Caco-2 (cell line): ENCODE results near the gene TMA7B. TPM values are rescaled to one million over a fixed set of nuclear protein-coding genes. Genes with fewer than 3 reads are reported as not detected.

Source experiments
- BruUV-seq: library from RNA; stranded (reverse); fragments of 400-500 nt; replicated peaks from 2 replicates; lab custom pipeline; 2021; lab: Mats Ljungman, UMichigan
- CTCF ChIA-PET: fragments of 300-600 bp; sonication (Branson Sonifier 250); formaldehyde crosslinking; loops from one replicate; lab custom pipeline; 2022; ENCODE audit warnings: antibody characterized with exemption; lab: Charles Lee
- POLR2A ChIA-PET: fragments of 300-600 bp; sonication (Branson Sonifier 250); formaldehyde crosslinking; loops from one replicate; lab custom pipeline; 2022; ENCODE audit warnings: antibody characterized with exemption; lab: Charles Lee
- DNase-seq, 2 experiments: peaks; one replicate each; pipeline versions ENCODE4 v3.0.0 to v3.0.0-alpha.2; 2020 to 2022
- H3K27me3 ChIP-seq: replicated peaks from 2 replicates; pipeline ENCODE4 v1.6.0; 2011; ENCODE audit warnings: low read length; ENCODE audit not compliant: control insufficient read depth, insufficient read depth
- H3K36me3 ChIP-seq: 2 replicates; pipeline ENCODE4 v1.5.1; 2011; ENCODE audit warnings: low read length; ENCODE audit not compliant: control insufficient read depth, insufficient read depth
- H3K4me1 ChIP-seq: fragments of 250-450 bp; sonication (Bioruptor Pico); 2 replicates; pipeline ENCODE4 v1.5.1; 2020; ENCODE audit warnings: mild to moderate bottlenecking
- H3K4me3 ChIP-seq: 2 replicates; pipeline ENCODE4 v1.5.1; 2011; ENCODE audit warnings: low read depth, mild to moderate bottlenecking, control low read depth, low read length
- H3K9me3 ChIP-seq: fragments of 250-450 bp; sonication (Bioruptor Pico); 2 replicates; pipeline ENCODE4 v1.5.1; 2020; ENCODE audit warnings: mild to moderate bottlenecking, moderate library complexity
- H3K27ac Mint-ChIP-seq: one replicate; pipeline ENCODE4 v1.8.0; 2022; ENCODE audit warnings: mixed read lengths; ENCODE audit not compliant: unreplicated experiment
- H3K27me3 Mint-ChIP-seq: one replicate; pipeline ENCODE4 v1.8.0; 2022; ENCODE audit warnings: mixed read lengths; ENCODE audit not compliant: insufficient read depth, unreplicated experiment
- H3K36me3 Mint-ChIP-seq: one replicate; pipeline ENCODE4 v1.8.0; 2022; ENCODE audit warnings: mild to moderate bottlenecking, mixed read lengths; ENCODE audit not compliant: insufficient read depth, unreplicated experiment
- H3K4me1 Mint-ChIP-seq: one replicate; pipeline ENCODE4 v1.8.0; 2022; ENCODE audit warnings: low read depth, mixed read lengths; ENCODE audit not compliant: unreplicated experiment
- H3K4me3 Mint-ChIP-seq: one replicate; pipeline ENCODE4 v1.8.0; 2022; ENCODE audit warnings: mild to moderate bottlenecking, moderate library complexity, mixed read lengths; ENCODE audit not compliant: unreplicated experiment
- H3K9me3 Mint-ChIP-seq: one replicate; pipeline ENCODE4 v1.8.0; 2022; ENCODE audit warnings: mixed read lengths; ENCODE audit not compliant: unreplicated experiment
- CTCF ChIP-seq, 2 experiments: fragments of 200-600 bp in 1 of 2; IDR thresholded peaks; 1 replicate in 1 of 2; 2 replicates in 1 of 2; pipeline versions ENCODE4 v1.5.1 to v1.8.0; 2011 to 2022; ENCODE audit warnings: antibody characterized with exemption in 1 of 2, control low read depth in 1 of 2, inconsistent platforms in 1 of 2, low read depth in 1 of 2, low read length in 1 of 2, mild to moderate bottlenecking in 1 of 2, moderate library complexity in 1 of 2; ENCODE audit not compliant: insufficient read depth in 1 of 2, severe bottlenecking in 1 of 2, unreplicated experiment in 1 of 2
- intact Hi-C: fragments of 100-400 bp; cut with micrococcal nuclease; formaldehyde crosslinking; loops from one replicate; pipeline ENCODE4 v1.10.0; 2022; ENCODE audit not compliant: unreplicated experiment
- total RNA-seq: library from RNA; stranded (reverse); gene quantifications from 2 replicates; pipeline ENCODE4 v1.2.3, GENCODE V29; 2022

The TMA7B gene
- total RNA-seq, 1 experiment from 2014 or later, result not detected

- no peak for TF ChIP-seq CTCF (IDR thresholded peaks at IDR 0.05; ENCODE audit: insufficient read depth in 1 of 2, low read depth in 1 of 2, low read length in 1 of 2, severe bottlenecking in 1 of 2, unreplicated experiment in 1 of 2)
- H3K4me1 Mint-ChIP-seq, result peaks cover 27% of the 10 kb centered on the region
- ChIA-PET POLR2A (no interaction called here), CTCF (interaction anchor here (1.2 kb wide), 1 partner anchor 27 kb away, joined by 4 read pairs; no protein-coding TSS in a partner anchor)
- Histone ChIP-seq H3K36me3 (no peaks in the 10 kb centered on the region; the same call in 1 of the 2 replicates), H3K4me3 (no peak overlapping the region), H3K4me1 (peaks cover 61% of the 10 kb centered on the region), H3K27me3 (no peaks in the 10 kb centered on the region), H3K9me3 (no peaks in the 10 kb centered on the region)
- H3K27ac Mint-ChIP-seq, result peak overlapping the region; percentile 26
- H3K27me3 Mint-ChIP-seq, result no peaks in the 10 kb centered on the region
- no peak for DNase-seq
- intact Hi-C loops, result no loop called here
- no peaks in the 10 kb centered on the region for H3K9me3 Mint-ChIP-seq
- H3K4me3 Mint-ChIP-seq, result no peak overlapping the region
- BruUV-seq, result no TSS peak
- peaks cover 8% of the 10 kb centered on the region for H3K36me3 Mint-ChIP-seq
Measured at GRCh38 chr22:40009292-40009774, 49.1 kb downstream of the TMA7B start.

- no peak overlapping the region for H3K4me3 Mint-ChIP-seq
- no peak overlapping the region for H3K4me3 ChIP-seq
- intact Hi-C loops, result no loop called here
- H3K4me1 Mint-ChIP-seq, result peaks cover 35% of the 10 kb centered on the region
- no peaks in the 10 kb centered on the region for H3K27me3 ChIP-seq
- no TSS peak for BruUV-seq
- ChIA-PET POLR2A (no interaction called here), CTCF (interaction anchor here (1.2 kb wide), 1 partner anchor 26 kb away, joined by 4 read pairs; no protein-coding TSS in a partner anchor)
- no peak for TF ChIP-seq CTCF (IDR thresholded peaks at IDR 0.05; ENCODE audit: insufficient read depth in 1 of 2, low read depth in 1 of 2, low read length in 1 of 2, severe bottlenecking in 1 of 2, unreplicated experiment in 1 of 2)
- H3K36me3 Mint-ChIP-seq, result peaks cover 8% of the 10 kb centered on the region
- no peaks in the 10 kb centered on the region; the same call in 1 of the 2 replicates for H3K36me3 ChIP-seq
- no peaks in the 10 kb centered on the region for H3K9me3 ChIP-seq
- no peaks in the 10 kb centered on the region for H3K27me3 Mint-ChIP-seq
- no peaks in the 10 kb centered on the region for H3K9me3 Mint-ChIP-seq
- peak in 1 of 2 experiments; percentile 19 for DNase-seq
- H3K4me1 ChIP-seq, result peaks cover 69% of the 10 kb centered on the region
- peak overlapping the region; percentile 26 for H3K27ac Mint-ChIP-seq
Measured at GRCh38 chr22:40009951-40010671, 49.9 kb downstream of the TMA7B start.

GRCh38 chr22:40010746-40011145 is 50.5 kb downstream of the TMA7B start:
- Mint-ChIP-seq H3K4me3 (no peak overlapping the region), H3K27ac (no peak overlapping the region)
- intact Hi-C loops, result no loop called here

More at GRCh38 chr22:40010746-40011145, 50.5 kb downstream of the TMA7B start:
- H3K36me3 Mint-ChIP-seq, result peaks cover 8% of the 10 kb centered on the region
- no peaks in the 10 kb centered on the region for H3K27me3 ChIP-seq
- no TSS peak for BruUV-seq
- no peak for DNase-seq
- no peak overlapping the region for H3K4me3 ChIP-seq
- no peaks in the 10 kb centered on the region for H3K27me3 Mint-ChIP-seq
- peaks cover 75% of the 10 kb centered on the region for H3K4me1 ChIP-seq
- TF ChIP-seq CTCF (IDR thresholded peaks at IDR 0.05; ENCODE audit: insufficient read depth in 1 of 2, low read depth in 1 of 2, low read length in 1 of 2, severe bottlenecking in 1 of 2, unreplicated experiment in 1 of 2), result no peak
- H3K36me3 ChIP-seq, result no peaks in the 10 kb centered on the region; the same call in 1 of the 2 replicates
- H3K4me1 Mint-ChIP-seq, result peaks cover 41% of the 10 kb centered on the region
- no peaks in the 10 kb centered on the region for H3K9me3 ChIP-seq
- no peaks in the 10 kb centered on the region for H3K9me3 Mint-ChIP-seq
- CTCF ChIA-PET, result no interaction called here
- POLR2A ChIA-PET, result no interaction called here

Other genes with a start within 250 kb of the TMA7B start
- not detected in 2 replicates for gene ENTHD1, start 66.6 kb upstream of the TMA7B start, total RNA-seq
- not detected in 2 replicates for gene GRAP2, start 59.3 kb upstream of the TMA7B start, total RNA-seq
- gene FAM83F, start 34.6 kb downstream of the TMA7B start, total RNA-seq, result 17.1 and 20.0 TPM in 2 replicates
- gene TNRC6B, start 217.5 kb downstream of the TMA7B start, total RNA-seq, result 22.1 and 23.5 TPM in 2 replicates